HEK293 (cell line): ENCODE results near the gene FYB1.

Experiments used
- CTCF ChIA-PET: fragments of 350-600 bp; formaldehyde crosslinking; extraction: SDS; loops from one replicate; lab custom pipeline; 2021; ENCODE audit warnings: antibody characterized with exemption; lab: Yijun Ruan, JAX
- POLR2A ChIA-PET: fragments of 300-600 bp; formaldehyde crosslinking; extraction: SDS; loops from one replicate; lab custom pipeline; 2020; ENCODE audit warnings: antibody characterized with exemption, inconsistent platforms; lab: Yijun Ruan, JAX
- H3K27ac ChIP-seq: fragments of 200-500 bp; sonication (Bioruptor generic); 2 replicates; pipeline ENCODE4 v1.5.1; 2014; ENCODE audit warnings: low read depth, low read length, control low read depth, inconsistent platforms; ENCODE audit errors: extremely low read depth
- H3K36me3 ChIP-seq, 2 experiments: fragments of 200-500 bp in 1 of 2; sonication (Bioruptor generic) in 1 of 2; 1 replicate in 1 of 2; 2 replicates in 1 of 2; pipeline ENCODE4 v1.5.1; 2014 to 2017; ENCODE audit warnings: inconsistent platforms in 2 of 2, low read length in 2 of 2; ENCODE audit not compliant: control insufficient read depth in 2 of 2, insufficient read depth in 1 of 2
- H3K4me1 ChIP-seq: fragments of 200-500 bp; sonication (Bioruptor generic); 2 replicates; pipeline ENCODE4 v1.5.1; 2014; ENCODE audit warnings: mild to moderate bottlenecking, low read length, inconsistent platforms; ENCODE audit not compliant: control insufficient read depth, insufficient read depth
- H3K4me3 ChIP-seq: 2 replicates; pipeline ENCODE4 v1.5.1; 2011; ENCODE audit warnings: low read depth, mild to moderate bottlenecking, control low read depth, low read length, moderate library complexity
- H3K9me3 ChIP-seq: fragments of 200-500 bp; sonication (Bioruptor generic); 2 replicates; pipeline ENCODE4 v1.5.1; 2014; ENCODE audit warnings: low read depth, low read length, inconsistent platforms; ENCODE audit not compliant: control insufficient read depth, insufficient read depth
- BCL11B ChIP-seq: fragments of 450-650 bp; formaldehyde crosslinking; IDR thresholded peaks from 2 replicates; pipeline ENCODE4 v1.5.1; 2016; ENCODE audit warnings: low read depth, missing biosample characterization, missing genetic modification characterization
- KLF7 ChIP-seq: fragments of 450-650 bp; formaldehyde crosslinking; IDR thresholded peaks from 2 replicates; pipeline ENCODE4 v1.5.1; 2016; ENCODE audit warnings: missing biosample characterization, missing genetic modification characterization, borderline replicate concordance
- PRDM1 ChIP-seq: fragments of 450-650 bp; formaldehyde crosslinking; IDR thresholded peaks from 2 replicates; pipeline ENCODE4; 2016; ENCODE audit warnings: missing biosample characterization, missing genetic modification characterization
- ZBTB17 ChIP-seq: fragments of 450-650 bp; formaldehyde crosslinking; IDR thresholded peaks from 2 replicates; pipeline ENCODE4 v1.5.1; 2016; ENCODE audit warnings: missing biosample characterization, missing genetic modification characterization
- ZNF112 ChIP-seq: fragments of 450-650 bp; formaldehyde crosslinking; IDR thresholded peaks from 2 replicates; pipeline ENCODE4 v1.5.0; 2017; ENCODE audit warnings: missing biosample characterization, missing genetic modification characterization
- ZNF138 ChIP-seq: fragments of 450-650 bp; formaldehyde crosslinking; IDR thresholded peaks from 2 replicates; pipeline ENCODE4 v1.5.1; 2016; ENCODE audit warnings: missing biosample characterization, missing genetic modification characterization, borderline replicate concordance
- ZNF140 ChIP-seq: fragments of 450-650 bp; formaldehyde crosslinking; IDR thresholded peaks from 2 replicates; pipeline ENCODE4 v1.5.1; 2016; ENCODE audit warnings: missing biosample characterization, missing genetic modification characterization
- ZNF184 ChIP-seq: fragments of 450-650 bp; IDR thresholded peaks from 2 replicates; pipeline ENCODE4 v1.5.1; 2018; ENCODE audit warnings: missing biosample characterization, mild to moderate bottlenecking, missing genetic modification characterization
- ZNF266 ChIP-seq: fragments of 450-650 bp; formaldehyde crosslinking; IDR thresholded peaks from 2 replicates; pipeline ENCODE4 v1.5.1; 2016; ENCODE audit warnings: missing biosample characterization, missing genetic modification characterization, low read depth
- ZNF423 ChIP-seq: fragments of 450-650 bp; formaldehyde crosslinking; IDR thresholded peaks from 2 replicates; pipeline ENCODE4 v1.5.1; 2016; ENCODE audit warnings: missing biosample characterization, missing genetic modification characterization
- ZNF501 ChIP-seq: fragments of 450-650 bp; formaldehyde crosslinking; IDR thresholded peaks from 2 replicates; pipeline ENCODE4 v1.5.1; 2016; ENCODE audit warnings: missing biosample characterization, missing genetic modification characterization
- ZNF548 ChIP-seq: fragments of 450-650 bp; formaldehyde crosslinking; IDR thresholded peaks from 2 replicates; pipeline ENCODE4 v1.5.1; 2016; ENCODE audit warnings: missing biosample characterization, missing genetic modification characterization
- ZNF610 ChIP-seq: fragments of 450-650 bp; formaldehyde crosslinking; IDR thresholded peaks from 2 replicates; pipeline ENCODE4 v1.5.1; 2016; ENCODE audit warnings: missing biosample characterization, missing genetic modification characterization, borderline replicate concordance
- ZNF621 ChIP-seq: fragments of 450-650 bp; formaldehyde crosslinking; IDR thresholded peaks from 2 replicates; pipeline ENCODE4 v1.5.1; 2017; ENCODE audit warnings: missing biosample characterization, missing genetic modification characterization
- ZNF623 ChIP-seq: fragments of 450-650 bp; formaldehyde crosslinking; IDR thresholded peaks from 2 replicates; pipeline ENCODE4 v1.5.1; 2016; ENCODE audit warnings: missing biosample characterization, missing genetic modification characterization
- ZNF660 ChIP-seq: fragments of 450-650 bp; IDR thresholded peaks from 2 replicates; pipeline ENCODE4 v1.5.1; 2018; ENCODE audit warnings: missing biosample characterization, mild to moderate bottlenecking, missing genetic modification characterization
- ZNF701 ChIP-seq: fragments of 450-650 bp; formaldehyde crosslinking; IDR thresholded peaks from 2 replicates; pipeline ENCODE4 v1.5.1; 2016; ENCODE audit warnings: missing biosample characterization, missing genetic modification characterization
- ZSCAN30 ChIP-seq: fragments of 450-650 bp; IDR thresholded peaks from 2 replicates; pipeline ENCODE4 v1.5.1; 2018; ENCODE audit warnings: missing biosample characterization, mild to moderate bottlenecking, missing genetic modification characterization, moderate library complexity
- TF ChIP-seq, protein P1 (sequence below): fragments of 450-650 bp; IDR thresholded peaks from 2 replicates; pipeline ENCODE4 v1.5.1; 2018; ENCODE audit warnings: missing biosample characterization, missing genetic modification characterization
- TF ChIP-seq, protein P2 (sequence below): fragments of 450-650 bp; formaldehyde crosslinking; IDR thresholded peaks from 2 replicates; pipeline ENCODE4 v1.5.1; 2017; ENCODE audit warnings: missing biosample characterization, missing genetic modification characterization
- TF ChIP-seq, protein P3 (sequence below): fragments of 450-650 bp; formaldehyde crosslinking; IDR thresholded peaks from 2 replicates; pipeline ENCODE4 v1.5.1; 2017; ENCODE audit warnings: missing biosample characterization, missing genetic modification characterization
- TF ChIP-seq, protein P4 (sequence below): sonication (generic); formaldehyde crosslinking; IDR thresholded peaks from 2 replicates; pipeline ENCODE4 v1.8.1; 2022; ENCODE audit warnings: mild to moderate bottlenecking, moderate library complexity, missing genetic modification reagents
- TF ChIP-seq, protein P5 (sequence below): fragments of 450-650 bp; formaldehyde crosslinking; IDR thresholded peaks from 2 replicates; pipeline ENCODE4 v1.5.1; 2016; ENCODE audit warnings: missing biosample characterization, missing genetic modification characterization

FYB1 gene

DNA sequence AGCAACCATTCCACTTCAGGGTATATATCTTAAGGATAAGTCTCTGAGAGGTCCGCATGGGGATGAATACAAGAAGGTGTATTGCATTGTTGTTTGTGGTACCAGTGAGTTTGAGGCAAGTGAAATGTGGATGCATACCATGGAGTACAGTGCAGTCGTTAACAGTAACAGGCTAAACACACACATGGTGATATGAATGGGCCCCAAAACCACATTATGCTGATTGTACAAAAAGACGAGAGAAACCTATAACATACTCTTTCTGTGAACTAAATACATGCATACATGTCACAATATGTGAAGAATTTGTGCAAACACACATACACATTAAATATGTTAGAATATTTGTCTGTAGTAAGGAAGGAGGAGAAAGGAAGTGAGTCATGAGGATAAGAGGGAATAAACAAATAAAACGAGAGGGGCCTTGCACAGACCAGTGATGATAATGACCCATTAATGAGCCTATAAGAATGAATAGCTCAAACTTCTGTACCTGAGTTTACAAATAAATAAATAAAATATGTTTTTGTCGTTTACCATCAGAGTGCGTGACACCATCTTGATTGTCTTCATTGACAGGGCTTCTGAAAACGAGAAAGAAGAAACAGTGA, 78.7 kb downstream of the FYB1 start (continued):
- TF ChIP-seq, protein P1, sequence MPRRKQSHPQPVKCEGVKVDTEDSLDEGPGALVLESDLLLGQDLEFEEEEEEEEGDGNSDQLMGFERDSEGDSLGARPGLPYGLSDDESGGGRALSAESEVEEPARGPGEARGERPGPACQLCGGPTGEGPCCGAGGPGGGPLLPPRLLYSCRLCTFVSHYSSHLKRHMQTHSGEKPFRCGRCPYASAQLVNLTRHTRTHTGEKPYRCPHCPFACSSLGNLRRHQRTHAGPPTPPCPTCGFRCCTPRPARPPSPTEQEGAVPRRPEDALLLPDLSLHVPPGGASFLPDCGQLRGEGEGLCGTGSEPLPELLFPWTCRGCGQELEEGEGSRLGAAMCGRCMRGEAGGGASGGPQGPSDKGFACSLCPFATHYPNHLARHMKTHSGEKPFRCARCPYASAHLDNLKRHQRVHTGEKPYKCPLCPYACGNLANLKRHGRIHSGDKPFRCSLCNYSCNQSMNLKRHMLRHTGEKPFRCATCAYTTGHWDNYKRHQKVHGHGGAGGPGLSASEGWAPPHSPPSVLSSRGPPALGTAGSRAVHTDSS (tag by site-specific recombination): no peak
- TF ChIP-seq KLF7 (no peak), PRDM1 (tag by site-specific recombination) (no peak), ZNF610 (tag by site-specific recombination) (no peak)

DNA sequence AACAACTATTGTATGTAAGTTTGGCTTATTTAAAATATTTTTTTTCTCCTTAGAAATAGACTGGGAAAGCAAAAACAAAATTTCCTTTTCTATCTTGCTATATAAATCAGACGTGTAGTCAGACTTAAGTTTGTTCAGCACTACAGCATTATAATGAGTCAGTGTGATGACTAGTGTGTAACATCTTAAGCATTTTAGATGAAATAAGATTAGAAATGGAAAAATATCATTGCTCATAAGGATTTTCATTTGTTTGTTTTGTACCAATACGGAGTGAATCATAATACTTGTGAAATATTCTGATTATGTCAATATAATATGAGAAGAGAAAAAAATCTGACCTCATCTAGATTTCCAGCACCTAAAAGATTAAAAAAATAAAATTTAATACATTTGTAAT, 80.5 kb downstream of the FYB1 start:
- ChIA-PET CTCF (interaction anchor here (0.7 kb wide), 1 partner anchor 13 kb away, joined by 3 read pairs; no protein-coding TSS in a partner anchor), POLR2A (no interaction called here)
- no peak overlapping the region for H3K4me3 ChIP-seq
- no peak overlapping the region for H3K27ac ChIP-seq
- TF ChIP-seq ZNF266 (tag by site-specific recombination) (no peak), ZNF701 (tag by site-specific recombination) (no peak)
- TF ChIP-seq, protein P2, sequence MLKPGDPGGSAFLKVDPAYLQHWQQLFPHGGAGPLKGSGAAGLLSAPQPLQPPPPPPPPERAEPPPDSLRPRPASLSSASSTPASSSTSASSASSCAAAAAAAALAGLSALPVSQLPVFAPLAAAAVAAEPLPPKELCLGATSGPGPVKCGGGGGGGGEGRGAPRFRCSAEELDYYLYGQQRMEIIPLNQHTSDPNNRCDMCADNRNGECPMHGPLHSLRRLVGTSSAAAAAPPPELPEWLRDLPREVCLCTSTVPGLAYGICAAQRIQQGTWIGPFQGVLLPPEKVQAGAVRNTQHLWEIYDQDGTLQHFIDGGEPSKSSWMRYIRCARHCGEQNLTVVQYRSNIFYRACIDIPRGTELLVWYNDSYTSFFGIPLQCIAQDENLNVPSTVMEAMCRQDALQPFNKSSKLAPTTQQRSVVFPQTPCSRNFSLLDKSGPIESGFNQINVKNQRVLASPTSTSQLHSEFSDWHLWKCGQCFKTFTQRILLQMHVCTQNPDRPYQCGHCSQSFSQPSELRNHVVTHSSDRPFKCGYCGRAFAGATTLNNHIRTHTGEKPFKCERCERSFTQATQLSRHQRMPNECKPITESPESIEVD (tag by site-specific recombination): no peak
- no peaks in the 10 kb centered on the region for H3K9me3 ChIP-seq
- no peaks in the 10 kb centered on the region for H3K4me1 ChIP-seq
- no peaks in the 10 kb centered on the region for H3K36me3 ChIP-seq

DNA sequence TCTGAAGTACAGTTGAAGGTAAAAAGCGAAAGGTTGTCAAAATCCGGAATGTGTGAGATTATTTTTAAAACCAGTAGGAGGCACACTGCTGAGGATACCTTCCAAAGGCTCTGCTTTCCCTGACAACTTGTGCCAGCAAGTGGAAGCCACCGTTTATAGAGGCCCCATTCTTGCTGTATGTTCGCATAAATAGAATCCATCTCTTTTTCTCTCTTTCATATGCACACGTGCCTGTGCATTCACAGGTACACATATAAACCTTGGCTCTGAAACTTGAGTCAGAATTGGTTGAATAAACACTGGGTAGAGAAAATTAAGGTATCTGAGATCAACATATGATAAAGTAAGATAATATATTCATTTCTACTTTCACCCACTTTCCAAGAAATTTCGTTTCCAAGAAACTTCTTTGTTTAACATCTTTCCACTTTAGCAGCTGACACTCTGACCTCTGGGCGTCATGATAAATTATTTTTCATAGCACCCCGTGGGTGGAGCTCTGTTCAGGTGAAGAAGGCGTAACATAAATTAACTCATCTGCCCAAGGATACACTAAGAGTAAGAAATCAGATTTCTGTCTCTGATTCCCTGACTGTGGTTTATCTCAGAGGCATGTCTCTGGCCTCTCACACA, 81.4 kb downstream of the FYB1 start:
- Histone ChIP-seq H3K36me3 (no peaks in the 10 kb centered on the region), H3K27ac (no peak overlapping the region), H3K4me1 (no peaks in the 10 kb centered on the region), H3K4me3 (no peak overlapping the region), H3K9me3 (no peaks in the 10 kb centered on the region)
- POLR2A ChIA-PET: no interaction called here
- TF ChIP-seq, protein P3, sequence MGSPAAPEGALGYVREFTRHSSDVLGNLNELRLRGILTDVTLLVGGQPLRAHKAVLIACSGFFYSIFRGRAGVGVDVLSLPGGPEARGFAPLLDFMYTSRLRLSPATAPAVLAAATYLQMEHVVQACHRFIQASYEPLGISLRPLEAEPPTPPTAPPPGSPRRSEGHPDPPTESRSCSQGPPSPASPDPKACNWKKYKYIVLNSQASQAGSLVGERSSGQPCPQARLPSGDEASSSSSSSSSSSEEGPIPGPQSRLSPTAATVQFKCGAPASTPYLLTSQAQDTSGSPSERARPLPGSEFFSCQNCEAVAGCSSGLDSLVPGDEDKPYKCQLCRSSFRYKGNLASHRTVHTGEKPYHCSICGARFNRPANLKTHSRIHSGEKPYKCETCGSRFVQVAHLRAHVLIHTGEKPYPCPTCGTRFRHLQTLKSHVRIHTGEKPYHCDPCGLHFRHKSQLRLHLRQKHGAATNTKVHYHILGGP (tag by site-specific recombination): peak; percentile 53
- no peak for TF ChIP-seq ZNF423 (tag by site-specific recombination)
- TF ChIP-seq ZNF140 (tag by site-specific recombination): no peak
- CTCF ChIA-PET: interaction anchor here (0.7 to 0.8 kb wide), 3 partner anchors 12 to 1671 kb away, joined by 3 read pairs; no protein-coding TSS in a partner anchor

DNA sequence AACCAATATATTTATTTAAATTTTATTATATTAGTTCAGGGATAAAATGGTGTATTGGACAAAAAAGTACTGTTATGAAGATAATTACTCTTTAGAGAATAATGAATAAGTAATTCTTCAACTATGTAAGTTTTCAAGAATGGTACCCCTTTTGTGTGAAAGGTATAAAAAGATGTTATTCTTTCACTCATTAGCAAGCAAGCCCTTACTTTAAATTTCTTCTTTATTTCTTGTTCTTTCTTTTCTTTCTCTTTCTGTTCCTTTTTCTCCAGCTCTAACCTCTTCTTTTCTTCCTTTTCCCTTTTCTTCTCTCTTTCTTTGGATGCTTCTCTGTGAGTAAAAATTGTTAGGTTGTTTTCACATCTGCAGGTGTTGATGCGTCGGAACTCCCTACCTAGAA, 82.0 kb downstream of the FYB1 start:
- Histone ChIP-seq H3K4me1 (no peaks in the 10 kb centered on the region), H3K9me3 (no peaks in the 10 kb centered on the region), H3K27ac (no peak overlapping the region), H3K36me3 (no peaks in the 10 kb centered on the region), H3K4me3 (no peak overlapping the region)
- ChIA-PET POLR2A (no interaction called here), CTCF (interaction anchor here (0.8 kb wide), 1 partner anchor 1672 kb away, joined by 3 read pairs; no protein-coding TSS in a partner anchor)
- no peak for TF ChIP-seq BCL11B (tag by site-specific recombination)
- no peak for TF ChIP-seq ZNF548 (tag by site-specific recombination)
- TF ChIP-seq ZNF623 (tag by site-specific recombination): no peak
- TF ChIP-seq ZSCAN30 (tag by site-specific recombination): no peak
- no peak for TF ChIP-seq ZNF112 (tag by site-specific recombination)
- TF ChIP-seq ZBTB17 (tag by site-specific recombination): no peak
- no peak for TF ChIP-seq ZNF184 (tag by site-specific recombination)
- TF ChIP-seq ZNF501: no peak
- TF ChIP-seq ZNF660 (tag by site-specific recombination): no peak
- no peak for TF ChIP-seq ZNF621
- TF ChIP-seq, protein P4, sequence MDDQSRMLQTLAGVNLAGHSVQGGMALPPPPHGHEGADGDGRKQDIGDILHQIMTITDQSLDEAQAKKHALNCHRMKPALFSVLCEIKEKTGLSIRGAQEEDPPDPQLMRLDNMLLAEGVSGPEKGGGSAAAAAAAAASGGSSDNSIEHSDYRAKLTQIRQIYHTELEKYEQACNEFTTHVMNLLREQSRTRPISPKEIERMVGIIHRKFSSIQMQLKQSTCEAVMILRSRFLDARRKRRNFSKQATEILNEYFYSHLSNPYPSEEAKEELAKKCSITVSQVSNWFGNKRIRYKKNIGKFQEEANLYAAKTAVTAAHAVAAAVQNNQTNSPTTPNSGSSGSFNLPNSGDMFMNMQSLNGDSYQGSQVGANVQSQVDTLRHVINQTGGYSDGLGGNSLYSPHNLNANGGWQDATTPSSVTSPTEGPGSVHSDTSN: no peak
- TF ChIP-seq ZNF138 (tag by site-specific recombination): no peak
- TF ChIP-seq, protein P5, sequence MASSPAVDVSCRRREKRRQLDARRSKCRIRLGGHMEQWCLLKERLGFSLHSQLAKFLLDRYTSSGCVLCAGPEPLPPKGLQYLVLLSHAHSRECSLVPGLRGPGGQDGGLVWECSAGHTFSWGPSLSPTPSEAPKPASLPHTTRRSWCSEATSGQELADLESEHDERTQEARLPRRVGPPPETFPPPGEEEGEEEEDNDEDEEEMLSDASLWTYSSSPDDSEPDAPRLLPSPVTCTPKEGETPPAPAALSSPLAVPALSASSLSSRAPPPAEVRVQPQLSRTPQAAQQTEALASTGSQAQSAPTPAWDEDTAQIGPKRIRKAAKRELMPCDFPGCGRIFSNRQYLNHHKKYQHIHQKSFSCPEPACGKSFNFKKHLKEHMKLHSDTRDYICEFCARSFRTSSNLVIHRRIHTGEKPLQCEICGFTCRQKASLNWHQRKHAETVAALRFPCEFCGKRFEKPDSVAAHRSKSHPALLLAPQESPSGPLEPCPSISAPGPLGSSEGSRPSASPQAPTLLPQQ: no peak
